CD4-positive, alpha-beta T cell treated with Interleukin-15 for 4 hours (primary cell): ENCODE data around the gene PPP6R3.

Source experiments
- DNase-seq: peaks from one replicate; pipeline ENCODE4 v3.0.0-alpha.2; 2020; ENCODE audit warnings: low spot score

Gene PPP6R3

DNA sequence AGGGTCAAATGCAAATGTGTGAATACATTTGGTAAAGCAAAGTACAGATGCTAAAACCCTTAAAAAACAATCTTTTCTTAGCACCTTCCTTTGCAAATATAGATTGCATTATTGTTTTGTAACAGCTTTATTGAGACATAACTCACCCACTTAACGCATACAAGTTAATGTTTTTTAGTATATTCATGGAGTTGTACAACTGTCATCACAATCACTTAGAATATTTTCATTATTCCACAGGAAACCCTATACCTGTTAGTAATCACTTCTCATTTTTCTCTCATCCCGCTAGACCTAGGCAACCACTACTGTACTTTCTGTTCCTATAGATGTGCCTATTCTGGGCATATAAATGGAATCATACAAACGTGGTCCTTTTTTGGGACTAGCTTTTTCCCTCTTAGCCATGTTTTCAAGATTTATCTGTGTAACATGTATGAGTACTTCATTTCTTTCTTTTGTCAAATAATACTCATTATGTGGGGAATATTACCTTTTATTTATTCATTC, 34.7 kb downstream of the PPP6R3 start:
- no peak for DNase-seq

DNA sequence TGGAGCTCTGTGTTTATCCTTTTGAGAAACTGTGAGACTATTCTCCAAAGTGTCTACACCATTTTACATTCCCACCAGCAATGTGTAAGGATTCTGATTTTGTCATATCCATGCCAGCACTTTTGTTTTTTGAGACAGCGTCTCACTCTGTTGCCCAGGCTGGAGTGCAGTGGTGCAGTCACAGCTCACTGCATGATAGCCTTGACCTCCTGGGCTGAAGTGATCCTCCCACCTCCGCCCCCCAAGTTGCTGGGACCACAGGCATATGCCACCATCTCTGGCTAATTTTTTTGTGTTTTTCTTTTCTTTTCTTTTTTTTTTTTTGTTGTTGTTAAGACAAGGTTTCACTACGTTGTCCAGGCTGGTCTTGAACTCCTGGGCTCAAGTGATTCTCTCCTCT, 35.3 kb downstream of the PPP6R3 start:
- DNase-seq: no peak

DNA sequence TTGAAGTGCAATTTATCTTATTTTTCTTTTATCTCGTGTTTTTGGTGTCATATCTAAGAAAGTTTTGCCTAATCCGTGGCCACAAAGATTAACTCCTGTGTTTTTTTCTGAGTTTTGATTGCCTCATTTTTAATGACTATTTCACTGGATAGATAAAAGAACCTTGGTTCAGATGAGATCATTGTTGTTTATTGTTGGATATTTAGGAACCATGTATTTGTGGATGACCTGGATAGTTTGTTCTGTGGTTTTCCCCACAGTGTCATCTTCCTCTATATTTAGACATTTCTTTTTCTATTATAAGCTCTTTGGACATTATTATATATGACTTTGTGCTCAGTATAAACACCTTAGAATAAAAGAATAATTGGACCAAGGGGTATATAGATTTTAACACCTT, 37.2 kb downstream of the PPP6R3 start:
- DNase-seq: no peak

DNA sequence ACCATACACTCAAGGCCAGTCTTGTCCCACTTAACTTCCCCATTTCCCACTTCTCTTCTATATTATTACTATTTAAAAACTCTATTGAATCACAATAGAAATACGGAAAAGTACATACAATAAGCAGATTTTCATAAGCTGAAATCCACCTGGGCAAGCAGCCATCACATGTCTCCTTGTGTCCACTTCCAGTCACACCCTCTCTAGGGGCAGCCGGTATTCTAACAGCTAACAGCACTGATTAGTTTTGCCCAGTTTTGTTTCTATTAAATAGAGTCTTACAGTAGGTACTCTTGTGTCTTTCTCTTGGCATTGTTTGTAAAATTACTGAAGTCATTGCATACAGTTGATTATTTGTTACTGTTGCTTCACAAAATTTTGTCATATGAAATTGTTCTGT, 37.8 kb downstream of the PPP6R3 start:
- DNase-seq: no peak

DNA sequence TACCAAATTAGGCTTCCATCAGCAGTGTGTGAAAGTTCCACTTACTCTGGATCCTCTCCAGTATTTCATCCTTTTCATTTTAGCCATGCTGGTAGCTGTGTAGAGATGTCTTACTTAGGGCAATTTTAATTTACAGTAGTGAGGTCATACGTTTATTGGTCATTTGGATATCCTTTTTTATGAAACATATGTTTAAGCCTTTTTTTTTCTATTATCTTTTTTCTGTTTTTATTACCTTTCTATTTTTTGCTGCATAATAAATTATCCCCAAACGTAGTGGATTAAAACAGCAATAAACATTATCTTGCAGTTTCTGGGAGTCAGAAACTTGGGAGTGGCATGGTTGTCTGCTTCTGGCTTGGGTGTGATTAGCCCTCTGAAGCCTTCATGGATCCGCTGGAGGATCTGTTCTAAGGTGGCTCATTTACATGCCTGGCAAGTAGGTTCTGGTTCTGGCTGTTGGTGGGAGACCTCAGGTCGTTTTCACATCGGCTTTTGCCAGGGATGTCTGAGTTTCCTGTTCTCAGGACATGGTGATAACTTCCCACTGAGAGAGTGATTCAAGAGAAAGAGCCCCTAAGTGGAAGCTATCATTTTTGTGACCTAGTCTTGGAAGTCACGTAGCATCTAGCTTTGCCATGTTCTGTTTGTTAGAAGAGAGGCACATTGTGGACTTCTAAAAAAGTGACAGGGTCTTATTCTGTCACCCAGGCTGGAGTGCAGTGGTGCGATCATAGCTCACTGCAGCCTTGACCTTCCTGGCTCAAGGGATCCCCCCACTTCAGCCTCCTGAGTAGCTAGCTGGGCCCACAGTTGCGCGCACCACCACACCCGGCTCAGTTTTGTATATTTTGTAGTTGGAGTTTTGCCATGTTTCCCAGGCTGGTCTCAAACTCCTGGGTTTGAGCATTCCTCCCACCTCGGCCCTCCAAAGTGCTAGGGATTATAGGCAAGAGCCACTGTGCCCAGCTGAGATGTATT, 38.6 kb downstream of the PPP6R3 start:
- no peak for DNase-seq

DNA sequence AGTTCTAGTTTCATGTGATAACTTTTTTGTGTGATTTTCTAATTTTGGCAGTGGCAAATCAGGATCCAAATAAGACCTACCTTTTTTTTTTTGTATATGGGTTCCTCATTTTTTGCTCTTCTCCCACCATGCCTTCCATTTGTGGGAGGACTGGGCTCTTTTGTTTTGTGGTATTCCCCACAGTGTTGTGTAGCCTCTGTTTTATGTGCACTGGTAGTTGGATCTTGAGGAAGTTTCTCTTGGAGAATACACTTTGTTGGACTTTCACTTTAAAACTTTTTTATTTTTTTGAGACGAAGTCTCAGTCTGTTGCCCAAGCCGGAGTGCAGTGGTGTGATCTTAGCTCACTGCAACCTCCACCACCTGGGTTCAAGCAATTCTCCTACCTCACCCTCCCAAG, 39.7 kb downstream of the PPP6R3 start:
- no peak for DNase-seq

DNA sequence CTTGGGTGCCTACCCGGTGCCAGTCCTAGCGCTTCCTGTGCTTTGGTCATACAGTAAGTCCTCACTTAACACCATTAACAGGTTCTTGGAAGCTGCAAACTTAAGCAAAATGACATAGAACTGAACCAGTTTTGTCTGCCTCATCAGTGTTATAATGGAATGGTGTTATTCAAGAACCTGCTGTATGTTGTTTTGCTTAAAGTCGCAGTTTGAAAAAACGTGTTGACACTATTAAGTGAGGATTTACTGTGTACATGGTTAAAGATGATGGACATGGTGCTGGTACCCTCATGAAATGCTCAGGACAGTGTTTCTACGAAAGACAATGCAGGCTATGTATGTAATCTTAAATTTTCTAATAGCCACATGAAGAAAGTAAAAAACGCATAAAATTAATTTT, 41.3 kb downstream of the PPP6R3 start:
- DNase-seq: no peak

DNA sequence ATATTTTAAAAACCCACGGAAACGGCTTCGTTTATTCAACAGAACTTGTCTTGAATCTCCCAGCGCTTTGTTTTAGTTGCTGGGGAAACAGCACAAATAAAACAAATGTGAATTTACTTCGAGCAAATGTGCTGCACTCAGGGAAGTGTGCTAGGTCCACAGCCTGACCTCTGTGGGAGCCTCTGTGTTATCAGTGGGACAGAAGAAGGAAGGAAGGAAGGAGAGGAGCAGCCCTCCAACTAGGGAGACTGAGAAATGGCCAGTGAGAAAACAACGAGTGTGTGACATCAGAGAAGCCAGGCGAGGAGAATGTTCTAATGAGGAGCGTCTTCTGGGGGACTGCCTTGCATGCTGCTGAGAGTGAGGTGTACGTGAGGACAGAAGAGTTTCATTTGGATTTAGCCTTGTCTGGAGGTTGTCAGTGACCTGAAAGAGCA, 42.7 kb downstream of the PPP6R3 start:
- DNase-seq: no peak

DNA sequence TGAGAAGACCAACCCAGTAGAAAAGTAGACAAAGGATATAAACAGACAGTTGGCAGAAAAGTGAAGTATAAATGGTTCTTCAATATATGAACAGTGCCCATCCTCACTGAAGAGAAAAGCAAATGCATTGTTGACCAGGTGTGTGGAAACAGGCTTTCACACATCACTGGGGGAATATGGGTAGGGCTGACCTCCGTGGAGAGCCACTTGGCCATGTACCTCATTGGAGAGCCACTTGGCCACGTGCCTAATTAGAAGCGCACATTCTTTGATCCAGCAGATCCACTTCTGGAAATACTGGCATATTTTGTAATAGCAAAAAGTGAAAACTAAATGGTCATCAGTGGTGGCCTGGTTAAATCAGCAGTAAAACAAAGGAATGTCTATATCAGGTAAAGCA, 43.2 kb downstream of the PPP6R3 start:
- DNase-seq: no peak

DNA sequence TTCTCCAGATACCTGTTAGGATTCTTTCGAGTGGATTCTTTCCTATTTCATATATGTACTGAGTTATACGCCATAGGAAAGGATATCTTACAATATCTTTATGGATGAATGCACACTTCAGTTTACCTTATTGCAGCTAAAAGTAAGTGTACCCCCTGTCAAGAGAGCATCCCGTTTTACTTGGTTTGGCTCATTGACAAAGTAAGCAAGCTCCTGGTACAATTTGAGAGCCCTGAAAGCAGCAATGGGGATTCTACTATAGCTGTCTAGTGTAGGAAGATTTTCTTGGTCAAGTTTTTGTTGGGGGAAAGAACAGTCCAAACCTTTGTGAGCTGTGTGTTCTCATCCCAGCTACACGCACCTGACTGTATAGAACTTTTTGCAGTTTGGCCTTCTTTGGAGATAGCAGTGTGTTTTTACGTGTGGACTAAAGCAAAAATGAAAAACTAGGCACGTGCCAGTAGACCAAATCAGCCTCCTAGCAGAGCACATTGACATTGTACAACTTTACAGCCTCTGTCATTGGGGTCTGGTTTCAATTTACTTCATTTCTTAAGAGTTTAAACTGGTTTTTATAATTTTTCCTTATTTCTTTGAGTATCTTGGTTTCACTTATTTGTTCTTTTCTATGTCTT, 44.0 kb downstream of the PPP6R3 start:
- DNase-seq: no peak

DNA sequence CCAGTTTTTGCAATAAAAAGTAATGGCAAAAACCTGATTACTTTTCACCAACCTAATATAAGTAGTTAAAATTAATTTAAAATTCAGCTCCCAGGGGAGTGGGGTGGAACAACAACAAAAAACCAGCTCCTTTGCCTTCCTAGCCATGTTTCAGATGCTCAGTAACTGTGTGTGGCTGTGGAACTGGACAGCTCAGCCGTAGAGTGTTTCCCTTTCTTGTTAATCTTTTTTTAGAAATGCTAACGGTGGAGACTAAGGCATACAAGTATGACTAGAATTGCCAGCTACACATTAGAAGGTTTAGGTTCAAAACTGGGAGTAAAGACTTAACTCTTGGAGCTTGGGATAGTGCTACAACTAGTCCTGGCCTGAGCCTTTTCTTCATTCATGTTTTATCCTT, 45.0 kb downstream of the PPP6R3 start:
- DNase-seq: no peak

DNA sequence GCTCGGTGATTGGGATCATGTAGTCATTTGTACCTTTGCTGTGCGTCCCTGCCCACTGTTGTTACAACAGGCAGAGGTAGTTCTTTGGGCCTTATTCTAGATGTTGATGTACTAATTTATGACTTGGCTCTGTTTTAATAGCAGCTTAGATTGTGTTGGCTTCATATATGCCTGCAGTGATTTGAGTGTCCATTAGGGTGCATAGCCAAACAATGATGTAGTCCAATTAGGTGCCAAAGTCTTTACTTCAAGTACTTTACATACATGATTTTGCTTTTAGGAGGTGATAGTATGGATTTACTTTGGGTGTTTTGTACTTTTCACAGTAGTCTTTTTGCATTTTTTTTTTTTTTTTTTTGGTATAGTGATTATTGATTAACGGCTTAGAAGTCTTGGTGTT, 46.4 kb downstream of the PPP6R3 start:
- no peak for DNase-seq

DNA sequence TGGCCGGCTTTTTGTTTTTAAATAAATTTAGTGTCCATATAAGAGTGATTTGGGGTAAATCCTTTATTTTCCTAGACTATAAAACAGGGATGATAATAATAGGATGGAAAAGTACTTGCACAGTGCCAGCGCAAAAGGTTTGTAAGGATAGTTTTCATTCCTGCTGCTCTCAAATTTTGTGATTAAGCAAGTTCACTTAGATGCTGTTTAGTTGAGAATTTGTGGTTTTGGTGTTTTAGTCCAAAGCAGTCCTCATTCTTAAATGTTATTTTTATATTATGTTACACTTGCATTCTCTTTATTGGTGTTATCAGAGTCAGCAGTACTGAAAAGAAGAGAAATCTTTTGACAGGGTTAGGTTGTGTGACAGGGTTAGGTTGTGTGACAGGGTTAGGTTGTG, 47.9 kb downstream of the PPP6R3 start:
- no peak for DNase-seq

DNA sequence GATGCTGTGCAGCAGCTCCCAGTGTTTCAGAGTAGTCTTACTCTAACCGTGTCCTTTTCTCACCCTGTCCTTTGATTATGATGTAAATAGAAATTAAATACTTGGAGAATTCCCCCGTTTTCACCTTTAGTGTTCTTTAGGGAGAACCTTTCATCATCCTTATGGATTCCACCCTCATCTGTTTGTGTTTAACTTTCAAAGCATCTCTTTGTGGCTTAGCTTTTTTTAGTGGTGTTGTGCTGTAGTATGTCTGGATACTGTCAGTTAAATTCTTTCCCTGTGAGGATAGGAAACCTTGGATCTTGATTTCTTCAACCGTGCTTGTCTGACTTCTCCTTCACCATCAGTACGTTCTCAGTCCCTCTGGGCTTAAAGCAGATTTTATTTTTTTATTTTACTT, 48.5 kb downstream of the PPP6R3 start:
- no peak for DNase-seq

DNA sequence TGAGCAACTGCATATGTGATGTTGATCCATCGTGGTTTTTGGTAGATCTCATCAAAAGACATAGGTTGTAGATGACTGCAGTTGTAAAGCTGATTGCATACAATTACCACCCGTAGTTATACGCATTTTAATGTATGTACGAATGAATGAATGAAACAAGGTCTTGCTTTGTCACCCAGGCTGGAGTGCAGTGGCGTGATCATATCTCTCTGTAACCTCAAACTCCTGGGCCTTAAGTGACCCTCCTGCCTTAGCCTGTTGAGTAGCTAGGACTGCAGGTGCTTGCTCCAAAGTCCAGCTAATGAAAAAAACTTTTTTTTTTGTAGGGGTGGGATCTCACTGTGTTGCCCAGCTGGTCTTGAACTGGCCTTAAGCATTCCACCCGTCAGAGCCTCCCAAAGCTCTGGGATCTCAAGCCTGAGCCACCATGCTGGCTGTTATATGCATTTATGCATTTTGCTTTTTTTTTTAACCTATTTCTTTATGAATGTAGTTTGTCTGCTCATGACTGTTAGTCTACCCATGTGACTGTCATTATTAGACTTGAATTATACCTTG, 53.5 kb downstream of the PPP6R3 start:
- no peak for DNase-seq

DNA sequence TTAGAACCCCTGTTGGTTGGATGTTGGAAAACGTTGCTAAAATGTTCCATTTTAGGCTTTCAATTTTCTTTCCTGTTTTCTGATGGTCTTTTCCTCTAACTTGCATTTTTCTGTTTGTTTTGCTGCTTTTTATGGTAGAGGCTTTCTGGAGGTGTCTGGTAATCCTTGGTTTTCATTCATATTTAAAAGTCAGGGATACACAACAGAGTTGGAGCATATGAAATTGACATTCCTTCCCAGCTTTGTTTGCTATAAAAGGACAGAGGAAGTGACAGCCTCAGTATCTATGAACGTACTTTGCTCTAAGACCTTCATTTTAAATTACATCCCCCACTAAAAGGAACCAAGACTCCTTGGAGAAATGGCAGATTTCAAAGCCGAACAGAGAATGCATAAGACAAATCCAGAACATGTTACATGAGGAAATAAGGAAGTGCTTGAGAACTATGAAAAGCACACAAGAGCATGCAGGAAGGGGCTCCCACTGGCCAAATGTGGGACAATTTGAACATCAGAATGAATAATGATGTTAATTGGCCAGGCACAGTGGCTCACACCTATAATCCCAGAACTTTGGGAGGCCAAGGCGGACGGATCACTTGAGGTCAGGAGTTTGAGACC, 56.7 kb downstream of the PPP6R3 start:
- DNase-seq: no peak

DNA sequence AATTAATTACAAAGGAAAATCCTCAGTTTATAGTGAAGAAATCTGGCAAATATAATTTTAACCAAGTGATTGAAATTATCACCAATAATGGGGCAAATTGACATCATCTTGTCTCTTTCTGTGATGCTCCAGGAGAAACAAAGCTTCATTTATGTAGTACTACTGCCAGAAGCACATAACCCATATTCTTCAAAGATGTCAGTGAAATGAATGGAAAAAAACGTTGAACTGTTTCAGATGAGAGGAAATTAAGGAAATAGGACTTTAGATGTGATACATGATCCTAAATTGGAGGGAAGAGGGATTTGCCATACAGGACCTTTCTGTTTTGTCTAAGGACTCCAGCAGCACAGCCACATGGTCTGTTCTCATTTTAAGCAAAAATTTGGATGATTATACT, 57.6 kb downstream of the PPP6R3 start:
- DNase-seq: no peak

DNA sequence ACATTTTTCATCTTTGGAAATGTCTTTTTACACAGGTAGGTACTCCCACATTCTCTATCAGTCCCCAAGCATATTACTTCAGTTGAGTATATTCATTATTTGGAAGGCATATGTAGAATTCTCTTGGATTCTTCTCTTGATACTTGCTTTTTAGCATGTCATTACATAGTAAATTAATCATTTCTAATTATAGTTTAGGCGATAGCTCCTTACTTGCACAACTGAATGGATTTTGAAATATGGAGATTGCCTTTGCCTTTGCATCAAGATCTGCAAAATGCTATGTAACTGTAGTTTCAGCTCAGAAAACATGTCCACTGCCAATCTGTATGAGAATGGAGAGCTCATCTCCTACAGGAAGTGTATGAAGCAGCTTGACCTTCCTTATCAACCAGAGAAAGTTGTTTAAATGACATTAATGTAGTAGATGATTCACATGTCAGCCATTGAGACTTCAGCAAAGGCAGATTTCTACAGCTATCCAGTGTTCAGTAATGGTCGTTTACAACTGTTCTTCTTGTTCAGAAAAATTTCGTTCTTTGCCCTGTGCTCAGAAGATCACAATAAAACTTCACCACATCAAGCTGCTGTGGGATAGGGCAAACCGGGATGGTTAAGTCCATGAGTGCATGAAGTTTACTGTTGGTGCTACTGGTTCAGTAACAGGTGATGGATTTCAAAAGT, 61.6 kb downstream of the PPP6R3 start:
- no peak for DNase-seq

DNA sequence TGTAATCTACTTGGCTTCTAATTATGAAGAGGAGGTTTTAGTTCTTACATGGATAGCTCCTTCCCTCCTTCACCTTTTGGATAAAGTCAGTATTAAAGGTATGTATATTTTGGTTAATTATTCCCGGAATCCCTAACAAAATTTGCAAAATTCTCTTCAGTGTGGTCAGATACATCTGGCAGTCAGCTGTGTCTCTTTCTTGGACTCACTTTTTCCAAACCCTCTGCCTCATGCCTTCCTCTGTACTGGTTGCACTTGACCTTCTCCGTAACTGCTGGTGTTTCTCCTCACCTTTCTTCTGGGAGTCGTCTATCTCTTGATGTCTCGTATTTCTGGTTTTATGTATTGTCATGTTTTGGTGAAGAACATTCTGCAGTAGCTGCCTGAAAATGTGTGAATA, 62.5 kb downstream of the PPP6R3 start:
- DNase-seq: no peak

DNA sequence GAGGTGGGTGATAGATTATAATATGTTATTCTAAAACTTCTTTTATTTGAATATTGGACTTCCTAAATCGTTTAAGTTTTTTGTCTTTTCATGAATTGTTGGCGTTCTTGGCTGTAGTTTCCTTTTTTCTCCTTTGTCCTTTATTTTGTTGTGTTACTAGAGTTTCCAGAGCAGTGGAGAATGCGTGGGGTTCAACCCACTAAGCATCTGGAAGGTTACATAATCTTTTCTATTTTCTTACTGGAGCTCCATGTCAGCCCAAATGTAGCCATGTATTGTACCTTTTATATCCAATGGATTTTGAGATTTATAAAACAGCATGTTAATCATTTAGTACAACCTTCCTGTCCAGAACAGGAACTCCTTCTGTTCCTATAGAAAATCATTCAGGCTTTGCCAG, 63.2 kb downstream of the PPP6R3 start:
- DNase-seq: no peak

DNA sequence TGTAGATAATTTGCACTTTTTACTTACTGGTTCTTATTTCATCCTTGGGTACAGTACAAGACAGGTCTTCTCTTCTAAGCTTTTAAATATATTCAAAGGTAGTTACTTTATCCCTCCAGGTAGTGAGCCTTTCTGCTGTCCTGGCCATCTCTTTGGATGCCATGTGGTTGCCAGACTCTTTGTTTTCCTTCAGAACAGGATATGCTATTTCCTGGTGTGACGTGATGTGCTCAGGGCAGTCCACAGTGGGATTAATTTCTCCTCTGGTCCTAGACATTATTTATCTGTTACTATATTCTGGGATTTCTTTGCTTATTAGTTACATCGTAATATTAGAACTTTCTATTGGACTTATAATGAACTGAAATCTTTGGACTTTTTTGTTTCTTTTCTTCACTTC, 63.7 kb downstream of the PPP6R3 start:
- no peak for DNase-seq

DNA sequence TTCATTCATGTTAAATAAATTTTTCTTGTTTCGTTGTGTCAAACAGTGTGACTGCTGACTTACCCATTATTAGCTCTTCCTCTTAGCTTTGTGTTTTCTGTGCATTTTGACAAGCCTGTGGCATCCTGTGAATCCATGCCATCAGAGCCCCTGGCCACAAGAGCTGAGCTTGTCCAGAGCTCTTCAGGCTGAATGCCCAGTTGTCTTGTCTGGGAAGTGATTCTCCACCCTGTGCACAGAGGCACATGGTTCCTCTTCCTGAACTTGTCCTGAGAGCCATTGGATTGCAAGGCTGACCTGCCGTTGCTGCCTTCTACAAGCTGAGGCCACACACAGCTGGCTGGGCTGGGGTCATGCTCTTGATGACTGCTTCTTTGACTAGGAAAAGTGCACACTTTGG, 64.1 kb downstream of the PPP6R3 start:
- DNase-seq: no peak
